Epithelial cell of esophagus (primary cell): ENCODE measurements around the gene FGD4.
A peak's percentile ranks its signal among the peaks of the same experiment; 100 is the strongest.

Experiments used
- DNase-seq: peaks from one replicate; pipeline ENCODE4 v3.0.0; 2010; ENCODE audit warnings: low read depth
- H3K4me3 ChIP-seq: 2 replicates; pipeline ENCODE4 v1.5.1; 2011; ENCODE audit warnings: mild to moderate bottlenecking, low read length, control low read depth
- CTCF ChIP-seq: IDR thresholded peaks from 2 replicates; pipeline ENCODE4 v1.5.1; 2011; ENCODE audit warnings: low read depth, mild to moderate bottlenecking, low read length, control low read depth, inconsistent platforms; ENCODE audit not compliant: insufficient read depth; ENCODE audit errors: missing control alignments

Gene FGD4

GRCh38 chr12:32604565-32604964 lies 205.2 kb downstream of the FGD4 start:
- TF ChIP-seq CTCF: no peak
- no peak for DNase-seq
- H3K4me3 ChIP-seq: no peak overlapping the region

- TF ChIP-seq CTCF: no peak
- H3K4me3 ChIP-seq: no peak overlapping the region
- peak; percentile 56 for DNase-seq
These were observed 206.2 kb downstream of the FGD4 start for GRCh38 chr12:32605326-32606095.

- DNase-seq: no peak
- no peak for TF ChIP-seq CTCF
- H3K4me3 ChIP-seq: no peak overlapping the region
These were observed 207.1 kb downstream of the FGD4 start for GRCh38 chr12:32606443-32606842.

GRCh38 chr12:32609966-32610365 lies 210.6 kb downstream of the FGD4 start:
- no peak overlapping the region for H3K4me3 ChIP-seq
- DNase-seq: no peak
- no peak for TF ChIP-seq CTCF

- no peak for TF ChIP-seq CTCF
- H3K4me3 ChIP-seq: no peak overlapping the region
- no peak for DNase-seq
These were observed 212.6 kb downstream of the FGD4 start for GRCh38 chr12:32611986-32612385.

- peak; percentile 72 for DNase-seq
- TF ChIP-seq CTCF: no peak
- H3K4me3 ChIP-seq: no peak overlapping the region
These were observed 213.6 kb downstream of the FGD4 start for GRCh38 chr12:32612658-32613614.
